HUDEP-2 (cell line): Measurements from ENCODE around the gene PLA2G2F.

Source experiments
- DNase-seq, 76 experiments: peaks; one replicate each; lab custom pipeline; 2025; ENCODE audit not compliant: unreplicated experiment in 76 of 76; lab: John Stamatoyannopoulos, UW

PLA2G2F gene

DNA sequence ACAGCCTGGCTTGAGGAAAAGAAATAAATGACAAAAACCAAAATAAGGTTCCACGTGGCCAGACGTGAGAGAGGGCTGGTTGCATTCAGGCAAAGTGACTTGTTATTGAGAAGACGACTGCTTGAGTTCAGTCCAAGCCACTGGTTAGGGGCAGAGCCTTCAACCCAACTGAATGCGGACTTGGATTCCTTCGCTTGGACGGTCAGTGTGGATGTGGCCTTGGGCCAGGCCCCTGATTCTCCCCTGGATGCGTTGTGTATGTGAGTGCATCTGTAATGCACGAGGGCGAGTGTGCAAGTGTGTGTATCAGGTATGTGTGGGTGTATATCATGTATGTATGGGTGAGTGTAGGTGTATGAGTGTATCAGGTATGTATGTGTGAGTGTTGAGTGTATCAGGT is 1.9 kb downstream of the PLA2G2F start:
- DNase-seq, result no peak

DNA sequence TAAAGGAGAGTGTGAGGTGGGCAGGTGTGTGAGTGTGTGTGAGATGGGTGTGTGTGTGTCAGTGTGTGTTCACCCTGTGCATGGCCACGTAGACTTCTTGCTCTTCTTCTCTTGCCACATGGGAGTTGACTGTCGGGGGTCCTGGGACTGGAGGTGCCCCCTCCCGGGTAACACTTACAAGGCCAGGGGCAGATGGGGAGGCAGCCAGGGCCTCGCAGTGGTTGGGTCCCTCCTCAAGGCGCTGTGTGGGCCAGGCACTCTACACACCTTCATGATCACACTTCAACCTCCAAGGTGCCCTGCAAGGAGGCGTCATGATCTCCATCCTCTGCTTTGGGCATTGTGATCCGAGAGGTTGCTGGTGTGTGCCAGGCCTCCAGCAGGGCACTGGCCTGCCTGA is 2.3 kb downstream of the PLA2G2F start:
- no peak for DNase-seq

DNA sequence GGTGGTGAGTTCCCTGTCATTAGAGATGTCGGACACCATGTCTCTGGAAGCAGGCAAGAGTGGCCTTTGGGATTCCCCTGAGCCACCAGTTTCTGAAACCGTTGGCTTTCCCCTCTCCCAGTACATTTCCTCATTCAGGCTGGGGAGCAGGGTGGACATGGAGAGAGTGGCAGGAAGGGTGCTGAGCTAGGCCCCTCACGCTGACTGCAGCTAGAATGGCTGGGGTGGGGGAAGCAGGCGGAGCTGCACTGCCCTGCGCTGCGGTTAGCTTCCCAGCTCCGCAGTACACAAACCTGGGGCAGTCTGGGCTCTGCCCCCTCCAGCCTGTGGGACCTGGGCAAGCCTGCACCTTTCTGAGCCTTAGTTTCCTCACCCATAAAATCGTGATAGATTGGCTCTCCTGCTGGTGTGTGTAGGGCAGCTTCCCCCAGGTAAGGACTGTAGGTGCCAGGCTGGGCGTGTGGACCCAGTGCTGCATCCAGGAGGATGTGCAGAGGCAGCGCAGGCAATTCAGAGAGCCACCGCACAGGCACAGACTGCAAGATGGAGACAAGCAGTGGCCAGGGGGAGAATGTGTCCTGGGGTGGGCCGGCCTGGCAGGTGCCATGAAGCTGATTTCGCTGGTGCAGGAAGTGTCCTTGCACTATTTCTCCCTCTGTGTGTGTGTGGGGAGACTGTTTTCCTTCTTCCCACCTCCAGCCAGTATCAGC is 3.0 kb downstream of the PLA2G2F start:
- no peak for DNase-seq

DNA sequence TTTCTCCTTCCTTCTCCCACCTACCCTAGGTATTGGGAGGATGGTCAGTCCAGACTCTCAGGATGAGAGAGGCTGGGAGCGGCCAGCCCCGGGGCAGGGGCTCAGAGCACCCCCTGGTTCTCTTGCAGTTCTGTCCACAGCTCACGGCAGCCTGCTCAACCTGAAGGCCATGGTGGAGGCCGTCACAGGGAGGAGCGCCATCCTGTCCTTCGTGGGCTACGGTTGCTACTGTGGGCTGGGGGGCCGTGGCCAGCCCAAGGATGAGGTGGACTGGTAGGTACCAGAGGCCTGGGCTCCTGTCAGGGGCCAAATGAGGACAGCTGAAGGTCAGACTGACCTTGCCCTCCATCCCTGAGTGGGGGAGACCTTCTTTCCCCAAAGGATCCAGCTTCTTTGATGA is 4.2 kb downstream of the PLA2G2F start:
- no peak for DNase-seq

DNA sequence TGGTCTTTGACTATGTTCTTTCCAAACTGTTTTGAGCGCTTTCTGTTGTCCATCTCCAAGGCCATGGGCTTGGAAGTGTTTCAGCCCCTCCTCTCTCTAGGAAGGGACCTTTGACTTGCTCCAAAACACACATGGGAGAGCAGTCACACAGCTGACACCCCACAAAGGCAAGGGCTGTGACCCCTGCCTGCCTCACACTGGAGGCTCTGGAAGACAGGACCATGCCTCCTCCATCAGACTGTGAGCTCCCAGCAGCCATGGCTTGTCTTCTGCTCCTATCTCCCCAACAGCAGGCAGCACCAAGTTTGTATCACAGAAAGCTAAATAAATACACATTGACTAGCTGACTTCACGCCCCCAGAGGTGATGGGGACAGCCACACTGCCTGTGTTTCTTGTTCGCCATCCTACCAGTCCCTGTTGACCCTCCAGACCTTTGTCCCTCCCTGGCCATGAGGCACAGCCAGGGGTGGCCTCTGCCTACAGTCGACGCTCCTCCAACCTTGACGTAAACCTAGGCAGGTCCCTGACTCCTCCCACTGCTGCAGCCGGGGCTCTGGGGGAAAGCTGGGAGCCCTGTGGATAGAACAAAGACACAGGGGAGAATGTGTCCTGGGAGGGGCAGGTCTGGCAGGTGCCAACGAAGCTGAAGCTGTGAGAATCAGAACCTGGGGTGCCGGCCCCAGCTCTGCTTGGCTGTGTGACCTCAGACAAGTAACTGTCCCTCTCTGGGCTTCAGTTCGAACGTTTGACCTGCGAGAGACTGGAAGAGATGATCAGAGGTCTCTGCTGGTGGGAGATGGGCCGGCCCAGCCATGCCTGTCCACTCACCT is 4.8 kb downstream of the PLA2G2F start:
- no peak for DNase-seq

DNA sequence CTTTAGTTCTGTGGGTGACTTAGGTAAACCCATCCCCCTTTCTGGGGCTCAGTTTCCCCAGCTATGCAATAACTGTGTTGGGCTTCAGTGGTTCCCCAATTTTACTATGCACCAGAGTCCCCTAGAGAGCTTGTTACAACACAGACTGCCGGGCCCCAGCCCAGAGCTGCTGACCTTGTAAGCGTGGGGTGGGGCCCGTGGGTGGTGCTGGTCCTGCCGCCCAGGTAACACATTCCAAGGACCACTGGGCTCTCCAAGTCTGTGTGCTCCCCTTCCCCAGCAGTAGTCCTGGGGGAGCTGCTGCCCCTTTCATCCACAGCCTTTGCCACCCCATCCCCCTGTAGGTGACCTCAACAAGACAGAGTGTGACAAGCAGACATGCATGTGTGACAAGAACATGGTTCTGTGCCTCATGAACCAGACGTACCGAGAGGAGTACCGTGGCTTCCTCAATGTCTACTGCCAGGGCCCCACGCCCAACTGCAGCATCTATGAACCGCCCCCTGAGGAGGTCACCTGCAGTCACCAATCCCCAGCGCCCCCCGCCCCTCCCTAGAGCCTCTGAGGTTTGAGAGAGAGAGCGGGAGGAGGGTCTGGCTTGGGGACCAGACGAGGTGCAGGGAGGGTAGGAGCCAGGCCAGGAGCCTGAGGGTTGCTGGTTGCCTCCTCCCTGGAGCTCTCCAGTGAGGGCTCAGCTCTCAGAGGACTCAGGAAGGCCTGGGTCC is 8.9 kb downstream of the PLA2G2F start:
- DNase-seq, result no peak

DNA sequence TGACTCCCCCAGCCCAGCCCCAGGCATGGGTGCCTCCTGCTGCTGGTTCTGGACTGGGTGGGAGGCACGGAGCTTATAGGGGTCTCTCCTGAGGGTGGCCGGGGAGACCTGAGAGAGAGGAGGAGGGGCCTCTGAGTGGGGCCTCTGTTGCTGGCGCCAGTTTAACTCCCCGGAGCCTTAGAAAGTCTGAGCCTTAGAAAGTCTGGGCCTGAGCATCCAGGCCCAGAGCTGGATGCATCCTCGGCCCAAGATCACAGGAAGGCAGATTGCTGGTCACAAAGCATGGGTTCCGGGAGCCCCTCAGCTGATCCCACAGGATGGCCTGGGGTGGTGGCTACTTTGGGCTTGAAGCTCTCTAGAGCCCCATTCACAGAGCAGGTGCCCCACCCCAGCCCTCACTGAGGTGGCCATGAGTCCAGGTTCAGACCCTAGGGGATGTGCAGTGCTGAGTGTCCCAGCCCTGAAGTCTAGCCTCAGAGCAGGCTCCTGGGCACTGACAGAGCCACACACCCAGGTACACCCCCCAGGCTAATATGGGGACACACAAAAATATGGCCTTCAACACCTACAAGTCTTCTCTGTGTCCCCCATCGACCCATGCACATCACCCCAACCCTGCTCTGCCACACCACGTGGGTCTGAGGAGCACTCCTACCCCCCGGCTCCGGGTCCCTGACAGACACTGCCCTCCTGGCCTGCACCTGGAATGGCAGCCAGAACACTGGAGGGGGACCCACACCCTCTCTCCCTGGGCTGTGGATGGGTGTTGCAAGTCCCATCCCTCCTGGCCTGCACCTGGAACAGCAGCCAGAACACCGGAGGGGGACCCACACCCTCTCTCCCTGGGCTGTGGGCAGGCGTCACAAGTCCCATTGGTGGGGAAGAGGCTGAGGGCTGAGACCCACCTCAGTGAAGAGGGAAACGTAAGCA is 9.7 kb downstream of the PLA2G2F start:
- DNase-seq, result no peak

DNA sequence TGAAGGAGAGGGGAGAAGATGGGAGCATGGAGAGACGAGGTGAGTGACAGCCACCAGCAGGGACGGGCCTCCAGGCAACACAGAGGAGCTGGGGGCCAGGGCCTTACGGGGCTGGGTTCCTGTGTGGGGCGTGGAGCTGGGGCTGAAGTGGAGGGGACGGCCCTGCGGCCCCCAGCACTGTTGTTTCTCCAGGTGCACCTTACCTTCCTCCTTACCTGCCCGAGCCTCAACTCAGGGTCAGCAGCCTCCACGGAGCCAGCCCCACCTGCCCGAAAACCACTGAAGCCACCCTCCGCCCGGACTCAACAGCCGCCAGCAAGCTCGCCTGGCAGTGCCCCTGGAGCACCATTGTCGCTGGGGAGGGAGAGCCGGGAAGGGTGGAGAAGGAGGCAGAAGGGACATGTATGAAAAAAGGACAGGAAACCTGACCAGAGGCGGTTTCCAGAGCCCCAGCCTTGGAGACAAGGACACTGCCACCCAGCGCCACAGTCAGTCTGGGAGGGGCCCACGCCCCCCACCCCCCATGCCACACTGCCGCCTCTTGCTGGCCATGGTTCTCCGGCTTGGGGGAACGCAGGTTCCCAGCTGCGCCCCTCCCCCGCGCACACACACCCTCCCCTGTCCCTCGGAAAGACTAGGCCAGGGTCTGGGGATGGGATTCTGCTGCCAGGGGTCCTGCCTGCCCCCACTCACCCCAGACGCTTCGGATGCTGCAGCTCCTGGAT is 10.6 kb downstream of the PLA2G2F start:
- no peak for DNase-seq

DNA sequence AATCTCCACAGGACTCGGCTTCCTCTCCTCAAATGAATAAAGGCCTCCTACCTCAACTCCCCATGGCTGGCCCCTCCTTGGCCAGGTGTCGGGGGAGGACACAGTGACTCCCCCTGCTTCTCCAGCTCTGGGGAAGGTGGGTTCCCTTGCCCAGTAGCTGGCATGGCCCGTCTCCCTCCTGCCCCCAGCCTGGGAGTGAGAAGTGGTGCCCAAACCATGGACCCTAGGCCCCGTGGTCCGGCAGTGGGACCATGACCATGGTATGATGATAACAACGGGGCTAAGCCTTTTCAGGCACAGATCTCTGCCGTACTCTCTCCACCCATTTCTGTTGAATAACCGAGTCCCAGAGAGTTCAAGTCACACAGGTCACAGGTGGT is 11.2 kb downstream of the PLA2G2F start:
- DNase-seq, result no peak

DNA sequence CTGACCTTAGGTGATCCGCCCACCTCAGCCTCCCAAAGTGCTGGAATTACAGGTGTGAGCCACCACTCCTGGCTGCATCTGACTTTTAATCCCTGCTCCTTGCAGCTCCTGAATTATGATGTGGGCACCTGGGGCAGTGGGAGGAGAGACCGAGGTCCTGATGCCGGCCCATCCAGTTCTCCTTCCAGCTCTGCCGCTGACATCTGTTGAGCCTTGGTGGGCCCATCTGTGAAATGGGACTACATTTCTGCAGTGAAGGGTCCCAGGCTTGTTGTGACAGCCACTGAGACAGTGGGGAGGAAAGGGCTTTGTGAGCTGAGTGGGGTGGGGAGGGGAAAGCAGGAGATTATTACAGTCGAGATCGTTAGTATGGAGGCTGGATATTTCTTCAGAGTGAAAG is 11.8 kb downstream of the PLA2G2F start:
- no peak for DNase-seq

DNA sequence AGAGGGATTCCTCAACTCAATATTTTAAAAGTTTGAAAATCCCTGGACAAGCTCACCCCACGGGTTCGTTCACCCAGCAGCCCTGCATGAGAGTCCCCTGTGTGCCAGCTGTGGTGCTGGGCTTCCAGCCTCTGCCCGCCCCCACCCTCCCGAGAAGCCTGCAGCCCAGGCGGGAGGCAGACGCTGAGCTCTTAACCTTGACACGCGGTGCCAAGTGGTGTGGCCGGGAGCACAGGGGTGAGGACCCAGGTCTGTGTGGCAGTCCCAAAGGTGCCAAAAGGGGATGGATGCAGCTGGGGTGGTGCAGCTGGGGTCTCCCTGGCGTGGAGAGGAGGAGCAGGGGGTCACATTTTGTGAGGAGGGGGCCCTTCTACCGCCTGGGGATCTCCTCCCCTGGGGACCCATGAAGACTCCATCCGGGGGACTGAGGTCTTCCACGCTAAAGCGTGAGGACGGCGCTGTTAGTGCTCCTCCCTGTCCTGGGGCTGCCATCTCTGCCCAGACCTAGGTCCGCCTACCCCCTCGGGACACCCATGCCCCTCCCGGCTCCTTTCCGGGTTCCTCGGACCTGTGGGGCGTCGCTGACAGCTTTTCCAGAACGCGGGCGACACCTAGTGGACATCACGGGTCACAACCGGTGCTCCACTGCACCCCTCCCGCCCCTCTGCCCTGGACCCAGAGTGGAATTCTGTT is 12.9 kb downstream of the PLA2G2F start:
- DNase-seq, result peak in 64 of 76 experiments; percentile 9 to 73 (median 50)

DNA sequence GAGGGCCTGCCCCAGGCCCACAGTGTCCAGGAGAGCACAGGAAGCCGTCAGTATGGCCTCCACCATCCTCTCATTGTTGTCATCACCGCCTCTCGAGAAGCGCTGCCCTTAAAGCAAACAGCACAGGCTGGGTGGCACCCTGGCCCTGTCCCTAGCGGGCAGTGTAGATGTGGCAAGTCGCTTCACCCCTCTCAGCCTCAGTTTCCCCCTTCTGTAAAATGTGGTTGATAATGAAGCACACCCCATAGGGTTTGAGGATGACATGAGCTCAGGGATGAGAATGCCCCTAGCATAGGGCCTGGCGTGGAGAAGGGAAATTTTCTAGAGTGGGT is 13.4 kb downstream of the PLA2G2F start:
- DNase-seq, result no peak

DNA sequence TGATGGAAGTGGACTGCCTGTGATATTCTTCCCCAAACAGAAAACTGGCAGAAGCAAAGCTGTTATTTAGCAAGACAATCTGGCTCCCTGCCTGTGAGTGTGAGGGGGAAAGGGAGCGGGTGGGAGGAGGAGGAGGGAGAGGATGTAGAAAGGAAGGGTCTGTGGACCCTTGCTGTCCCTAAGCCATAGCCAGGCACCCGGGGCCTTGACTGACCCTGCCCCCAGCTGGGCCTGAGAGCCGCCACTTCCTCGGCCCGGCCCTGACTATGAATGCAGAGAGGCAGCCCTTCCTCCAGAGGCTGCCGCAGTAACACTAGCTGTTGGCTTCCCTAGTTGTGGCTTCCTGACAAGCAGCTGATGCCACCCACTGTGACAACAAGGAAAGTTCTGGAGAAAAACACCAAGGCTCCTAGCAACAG is 13.9 kb downstream of the PLA2G2F start:
- DNase-seq, result no peak

DNA sequence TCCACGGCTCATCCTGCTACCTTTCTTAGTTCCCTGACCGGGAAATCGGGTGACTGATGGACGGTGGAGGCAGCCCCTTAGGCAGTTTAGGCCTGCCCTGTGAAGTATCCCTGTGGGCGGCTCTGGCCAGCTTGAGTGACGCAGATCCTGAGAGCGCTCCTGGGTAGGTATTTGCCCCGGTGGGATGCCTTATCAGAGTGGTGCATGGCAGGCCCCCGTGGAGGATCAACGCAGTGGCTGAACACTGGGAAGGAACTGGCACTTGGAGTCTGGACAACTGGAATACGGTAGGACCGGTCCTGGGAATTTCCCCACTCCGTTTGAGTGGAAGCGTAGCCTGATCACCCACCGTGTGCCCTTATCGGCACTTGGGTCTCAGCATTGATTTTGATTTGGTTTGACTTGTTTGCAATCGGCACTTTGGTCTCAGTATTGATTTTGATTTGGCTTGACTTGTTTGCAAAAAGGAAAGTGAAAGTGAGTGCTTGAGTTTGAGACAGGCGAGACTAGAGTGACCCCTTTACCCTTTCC is 15.2 kb downstream of the PLA2G2F start:
- DNase-seq, result no peak

DNA sequence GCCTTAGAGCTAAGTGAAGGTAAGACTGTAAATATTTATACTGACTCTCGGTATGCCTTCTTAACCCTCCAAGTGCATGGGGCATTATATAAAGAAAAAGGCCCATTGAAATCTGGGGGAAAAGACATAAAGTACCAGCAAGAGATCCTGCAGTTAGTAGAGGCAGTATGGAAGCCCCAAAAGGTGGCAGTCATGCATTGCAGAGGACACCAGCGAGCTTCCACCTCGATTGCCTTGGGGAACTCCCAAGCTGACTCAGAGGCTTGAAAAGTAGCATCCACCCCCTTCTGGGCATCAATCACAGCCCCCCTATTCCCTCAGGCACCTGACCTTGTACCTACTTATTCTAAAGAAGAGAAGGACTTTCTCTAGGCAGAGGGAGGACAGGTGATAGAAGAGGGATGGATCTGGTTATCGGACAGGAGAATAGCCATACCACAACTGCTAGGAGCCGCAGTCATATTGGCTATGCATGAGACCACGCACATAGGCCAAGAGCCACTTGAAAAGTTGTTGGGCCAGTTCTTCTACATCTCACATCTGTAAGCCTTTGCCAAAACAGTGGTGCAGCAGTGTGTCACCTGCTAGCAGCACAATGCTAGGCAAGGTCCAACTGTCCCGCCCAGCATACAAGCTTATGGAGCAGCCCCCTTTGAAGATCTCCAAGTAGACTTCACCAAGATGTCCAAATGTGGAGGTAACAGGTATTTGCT is 19.4 kb downstream of the PLA2G2F start:
- no peak for DNase-seq

DNA sequence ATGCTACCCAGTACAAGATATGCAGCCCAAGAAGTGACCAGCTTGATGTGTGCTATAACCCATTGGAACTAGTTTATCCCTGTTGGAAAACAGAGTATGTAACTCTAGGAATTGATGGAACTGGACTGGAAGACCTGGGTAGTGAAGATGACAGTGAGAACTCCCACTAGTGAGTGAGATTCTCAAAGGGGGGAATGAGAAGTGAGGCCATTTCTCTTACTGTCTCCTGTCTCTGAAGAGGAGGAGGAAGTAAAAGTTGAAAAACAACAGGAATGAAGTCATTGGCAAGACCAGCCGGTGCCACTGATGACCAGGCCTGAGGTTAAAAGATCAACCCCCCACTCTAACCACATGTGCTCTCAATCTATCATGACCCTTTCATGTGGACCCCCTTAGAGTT is 20.9 kb downstream of the PLA2G2F start:
- peak in 1 of 76 experiments; percentile 24 for DNase-seq

DNA sequence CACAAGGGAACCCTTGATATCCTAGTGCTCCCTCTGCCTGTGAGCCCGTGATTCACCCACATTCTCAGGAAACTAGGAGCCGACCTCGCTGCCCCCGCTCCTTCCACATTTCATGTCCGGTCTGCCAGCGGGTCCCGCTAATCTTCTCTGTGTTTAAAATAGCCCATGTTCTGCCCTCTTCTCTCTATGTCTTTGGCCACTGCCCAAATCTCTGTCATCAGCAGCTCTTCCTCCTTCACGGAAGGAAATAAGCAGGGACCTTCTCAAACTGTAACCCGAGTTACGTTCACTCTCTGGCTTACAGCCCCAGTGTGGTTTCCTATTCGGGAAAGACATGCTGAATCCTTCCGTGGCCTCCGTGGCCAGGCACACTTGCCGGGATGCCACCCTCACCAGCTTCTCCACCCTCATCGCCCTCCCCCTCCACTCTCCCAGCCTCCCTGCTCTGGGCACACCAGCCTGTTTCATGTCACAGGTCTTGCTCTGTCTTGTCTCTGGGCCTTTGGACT is 25.6 kb downstream of the PLA2G2F start:
- DNase-seq, result no peak

DNA sequence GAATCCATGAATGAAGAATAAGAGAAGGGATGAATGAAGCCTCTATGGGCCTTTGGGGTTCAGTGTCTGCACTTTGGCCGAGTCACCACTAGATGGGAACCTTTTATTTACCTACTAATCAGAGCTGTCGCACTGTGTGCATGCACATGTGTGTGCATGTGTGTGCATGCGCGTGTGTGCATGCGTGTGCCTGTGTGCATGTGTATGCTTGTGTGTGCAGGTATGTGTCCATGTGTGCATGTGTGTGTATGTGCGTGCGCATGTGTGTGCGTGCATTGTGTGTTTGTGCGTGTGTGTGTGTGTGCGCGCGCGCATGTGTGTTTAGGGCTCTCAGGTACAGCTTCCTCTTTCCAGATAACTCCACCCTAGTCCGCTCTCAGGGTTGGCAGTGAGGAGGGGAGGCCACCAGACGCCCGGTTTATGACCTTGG is 26.4 kb downstream of the PLA2G2F start:
- DNase-seq, result peak in 45 of 76 experiments; percentile 3 to 60 (median 23)
